ENCODE measurements around the gene TTC31. TPM values are rescaled to one million over a fixed set of nuclear protein-coding genes. Genes with fewer than 3 reads are reported as not detected.

TTC31 gene
- total RNA-seq, 1 donor from 2014 or later, result 11.8 TPM

DNA sequence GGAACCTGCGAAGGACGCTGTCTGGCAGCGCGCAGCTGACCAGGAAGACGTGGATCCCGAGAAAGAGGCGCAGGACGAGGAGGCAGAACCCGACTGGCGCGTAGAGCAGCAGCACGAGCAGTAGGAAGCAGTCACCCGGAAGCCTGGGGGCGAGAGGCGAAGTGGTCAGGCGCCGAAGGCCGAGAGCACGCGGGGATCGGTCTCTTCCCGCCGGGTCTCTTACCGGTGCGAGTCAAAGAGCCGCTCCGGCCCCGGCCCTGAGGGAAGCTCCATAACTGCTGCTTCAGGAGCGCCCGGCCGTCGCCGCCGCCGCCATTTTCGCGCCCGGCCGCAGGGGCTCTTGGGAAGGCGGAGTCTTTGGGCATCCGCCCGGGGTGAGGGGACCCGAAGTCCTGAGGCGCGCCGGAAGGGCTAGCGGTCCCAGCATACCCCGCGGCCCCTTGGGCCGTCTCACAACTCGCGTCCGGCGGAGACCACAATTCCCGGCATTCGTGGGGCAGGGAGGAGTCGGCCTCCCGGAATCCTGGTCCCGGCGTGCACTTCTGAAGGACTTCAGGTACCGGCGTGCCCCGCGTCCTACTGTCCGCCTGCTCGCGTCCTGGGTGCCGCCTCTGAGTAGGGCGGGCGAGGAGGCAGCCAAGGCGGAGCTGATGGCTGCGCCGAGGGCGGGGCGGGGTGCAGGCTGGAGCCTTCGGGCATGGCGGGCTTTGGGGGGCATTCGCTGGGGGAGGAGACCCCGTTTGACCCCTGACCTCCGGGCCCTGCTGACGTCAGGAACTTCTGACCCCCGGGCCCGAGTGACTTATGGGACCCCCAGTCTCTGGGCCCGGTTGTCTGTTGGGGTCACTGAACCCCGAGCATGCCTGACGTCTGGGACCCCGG is 46.7 kb downstream of the TTC31 start, which contains the start of the genes AUP1 and HTRA2:
Gene AUP1, minus strand, starts transcription at position 350 of the 882 bp plus-strand sequence. Its CDS starts 77 bp downstream, at position 273.
Gene HTRA2, plus strand, starts transcription at position 577 of the 882 bp plus-strand sequence. Its CDS starts 74 bp downstream, at position 651.
- Histone ChIP-seq H3K27me3 (no peaks in the 10 kb centered on the region), H3K27ac (peak within 1 kb of the TSS; percentile 85), H3K4me3 (peak within 1 kb of the TSS; percentile 87 to 88), H3K4me1 (peaks cover 33% of the 10 kb centered on the region), H3K9me3 (no peaks in the 10 kb centered on the region), H3K36me3 (peaks cover 0 to 25% of the 10 kb centered on the region in 2 donors)
- TF ChIP-seq POLR2AphosphoS5 (IDR thresholded peaks at IDR 0.05; ENCODE audit: insufficient read depth in 1 of 2, low read depth in 1 of 2) (peak; percentile 97), POLR2A (IDR thresholded peaks at IDR 0.05) (peak in 1 of 2 donors; percentile 64)
- TF ChIP-seq, protein P1, sequence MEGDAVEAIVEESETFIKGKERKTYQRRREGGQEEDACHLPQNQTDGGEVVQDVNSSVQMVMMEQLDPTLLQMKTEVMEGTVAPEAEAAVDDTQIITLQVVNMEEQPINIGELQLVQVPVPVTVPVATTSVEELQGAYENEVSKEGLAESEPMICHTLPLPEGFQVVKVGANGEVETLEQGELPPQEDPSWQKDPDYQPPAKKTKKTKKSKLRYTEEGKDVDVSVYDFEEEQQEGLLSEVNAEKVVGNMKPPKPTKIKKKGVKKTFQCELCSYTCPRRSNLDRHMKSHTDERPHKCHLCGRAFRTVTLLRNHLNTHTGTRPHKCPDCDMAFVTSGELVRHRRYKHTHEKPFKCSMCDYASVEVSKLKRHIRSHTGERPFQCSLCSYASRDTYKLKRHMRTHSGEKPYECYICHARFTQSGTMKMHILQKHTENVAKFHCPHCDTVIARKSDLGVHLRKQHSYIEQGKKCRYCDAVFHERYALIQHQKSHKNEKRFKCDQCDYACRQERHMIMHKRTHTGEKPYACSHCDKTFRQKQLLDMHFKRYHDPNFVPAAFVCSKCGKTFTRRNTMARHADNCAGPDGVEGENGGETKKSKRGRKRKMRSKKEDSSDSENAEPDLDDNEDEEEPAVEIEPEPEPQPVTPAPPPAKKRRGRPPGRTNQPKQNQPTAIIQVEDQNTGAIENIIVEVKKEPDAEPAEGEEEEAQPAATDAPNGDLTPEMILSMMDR (IDR thresholded peaks at IDR 0.05), result no peak
- intact Hi-C loops (cut with DNase I), result loop anchor here (2.0 kb wide), 1 partner anchor 65 kb away; the partner anchor contains the start of gene MOGS
- DNase-seq (ENCODE audit: extremely low spot score in 2 of 2), result peak in 1 of 2 donors; percentile 99

DNA sequence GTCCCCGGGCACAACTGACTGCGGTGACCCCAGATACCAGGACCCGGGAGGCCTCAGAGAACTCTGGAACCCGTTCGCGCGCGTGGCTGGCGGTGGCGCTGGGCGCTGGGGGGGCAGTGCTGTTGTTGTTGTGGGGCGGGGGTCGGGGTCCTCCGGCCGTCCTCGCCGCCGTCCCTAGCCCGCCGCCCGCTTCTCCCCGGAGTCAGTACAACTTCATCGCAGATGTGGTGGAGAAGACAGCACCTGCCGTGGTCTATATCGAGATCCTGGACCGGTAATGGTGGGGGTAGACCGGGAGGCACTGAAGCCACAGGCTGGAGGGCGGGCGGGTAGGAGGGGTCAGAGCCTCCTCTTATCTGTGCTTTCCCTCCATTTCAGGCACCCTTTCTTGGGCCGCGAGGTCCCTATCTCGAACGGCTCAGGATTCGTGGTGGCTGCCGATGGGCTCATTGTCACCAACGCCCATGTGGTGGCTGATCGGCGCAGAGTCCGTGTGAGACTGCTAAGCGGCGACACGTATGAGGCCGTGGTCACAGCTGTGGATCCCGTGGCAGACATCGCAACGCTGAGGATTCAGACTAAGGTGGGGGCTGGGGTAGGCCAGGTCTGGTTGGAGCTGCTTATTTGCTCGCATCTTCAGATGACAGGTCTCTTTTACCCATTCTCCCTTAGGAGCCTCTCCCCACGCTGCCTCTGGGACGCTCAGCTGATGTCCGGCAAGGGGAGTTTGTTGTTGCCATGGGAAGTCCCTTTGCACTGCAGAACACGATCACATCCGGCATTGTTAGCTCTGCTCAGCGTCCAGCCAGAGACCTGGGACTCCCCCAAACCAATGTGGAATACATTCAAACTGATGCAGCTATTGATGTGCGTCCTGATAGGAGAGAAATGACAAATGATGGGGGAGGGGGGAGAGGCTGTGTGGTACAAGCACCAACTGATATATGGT is 47.6 kb downstream of the TTC31 start:
- intact Hi-C loops (cut with DNase I), result no loop called here
- H3K4me1 ChIP-seq, result peaks cover 33% of the 10 kb centered on the region
- peak overlapping the region; percentile 87 to 88 for H3K4me3 ChIP-seq
- H3K27me3 ChIP-seq, result no peaks in the 10 kb centered on the region
- no peak for DNase-seq (ENCODE audit: extremely low spot score in 2 of 2)
- H3K36me3 ChIP-seq, result peaks cover 0 to 25% of the 10 kb centered on the region in 2 donors
- peak overlapping the region; percentile 85 for H3K27ac ChIP-seq
- no peak for TF ChIP-seq POLR2AphosphoS5 (IDR thresholded peaks at IDR 0.05; ENCODE audit: insufficient read depth in 1 of 2, low read depth in 1 of 2)
- TF ChIP-seq, protein P1 (IDR thresholded peaks at IDR 0.05), result no peak
- no peak for TF ChIP-seq POLR2A (IDR thresholded peaks at IDR 0.05)
- H3K9me3 ChIP-seq, result no peaks in the 10 kb centered on the region

GRCh38 chr2:74531666-74532065 is 48.8 kb downstream of the TTC31 start:
- H3K27ac ChIP-seq, result no peak overlapping the region
- no peaks in the 10 kb centered on the region for H3K27me3 ChIP-seq
- no peak for DNase-seq (ENCODE audit: extremely low spot score in 2 of 2)
- peaks cover 33% of the 10 kb centered on the region for H3K4me1 ChIP-seq
- no peaks in the 10 kb centered on the region for H3K9me3 ChIP-seq
- intact Hi-C loops (cut with DNase I), result no loop called here
- H3K4me3 ChIP-seq, result no peak overlapping the region
- H3K36me3 ChIP-seq, result peaks cover 0 to 16% of the 10 kb centered on the region in 2 donors
- TF ChIP-seq POLR2A (IDR thresholded peaks at IDR 0.05) (no peak), POLR2AphosphoS5 (IDR thresholded peaks at IDR 0.05; ENCODE audit: insufficient read depth in 1 of 2, low read depth in 1 of 2) (no peak)
- TF ChIP-seq, protein P1 (IDR thresholded peaks at IDR 0.05), result no peak

DNA sequence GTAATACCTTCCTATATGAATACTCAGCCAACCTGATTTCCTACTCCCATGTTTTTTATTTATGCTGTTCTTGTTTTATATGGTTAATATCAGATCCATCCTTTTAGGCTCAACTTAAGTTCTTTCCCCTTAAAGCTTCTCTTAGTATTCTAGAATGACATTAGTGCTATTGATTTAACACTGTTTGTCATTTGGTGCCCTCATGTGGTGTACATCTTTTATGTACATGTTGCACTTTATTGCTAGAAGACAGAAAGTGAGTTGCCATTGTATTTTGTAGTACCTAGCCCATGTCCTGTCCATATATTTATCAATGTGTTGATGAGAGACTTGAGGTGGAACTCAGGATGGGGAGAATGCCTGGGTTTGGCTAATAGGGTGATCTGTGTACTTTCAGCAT is 49.3 kb downstream of the TTC31 start:
- no peak overlapping the region for H3K27ac ChIP-seq
- no peaks in the 10 kb centered on the region for H3K27me3 ChIP-seq
- peaks cover 33% of the 10 kb centered on the region for H3K4me1 ChIP-seq
- no peak for TF ChIP-seq POLR2A (IDR thresholded peaks at IDR 0.05)
- TF ChIP-seq, protein P1 (IDR thresholded peaks at IDR 0.05), result no peak
- TF ChIP-seq POLR2AphosphoS5 (IDR thresholded peaks at IDR 0.05; ENCODE audit: insufficient read depth in 1 of 2, low read depth in 1 of 2), result no peak
- peaks cover 0 to 10% of the 10 kb centered on the region in 2 donors for H3K36me3 ChIP-seq
- no peaks in the 10 kb centered on the region for H3K9me3 ChIP-seq
- no peak for DNase-seq (ENCODE audit: extremely low spot score in 2 of 2)
- intact Hi-C loops (cut with DNase I), result no loop called here
- no peak overlapping the region for H3K4me3 ChIP-seq

Data from vagina (tissue), 2 donors.